Fibroblast of peridontal ligament (primary cell): ENCODE data around the gene CUEDC2.

Experiments
- DNase-seq: peaks from one replicate; pipeline ENCODE4 v3.0.0-alpha.2; 2010; ENCODE audit errors: extremely low read depth

The CUEDC2 gene

DNA sequence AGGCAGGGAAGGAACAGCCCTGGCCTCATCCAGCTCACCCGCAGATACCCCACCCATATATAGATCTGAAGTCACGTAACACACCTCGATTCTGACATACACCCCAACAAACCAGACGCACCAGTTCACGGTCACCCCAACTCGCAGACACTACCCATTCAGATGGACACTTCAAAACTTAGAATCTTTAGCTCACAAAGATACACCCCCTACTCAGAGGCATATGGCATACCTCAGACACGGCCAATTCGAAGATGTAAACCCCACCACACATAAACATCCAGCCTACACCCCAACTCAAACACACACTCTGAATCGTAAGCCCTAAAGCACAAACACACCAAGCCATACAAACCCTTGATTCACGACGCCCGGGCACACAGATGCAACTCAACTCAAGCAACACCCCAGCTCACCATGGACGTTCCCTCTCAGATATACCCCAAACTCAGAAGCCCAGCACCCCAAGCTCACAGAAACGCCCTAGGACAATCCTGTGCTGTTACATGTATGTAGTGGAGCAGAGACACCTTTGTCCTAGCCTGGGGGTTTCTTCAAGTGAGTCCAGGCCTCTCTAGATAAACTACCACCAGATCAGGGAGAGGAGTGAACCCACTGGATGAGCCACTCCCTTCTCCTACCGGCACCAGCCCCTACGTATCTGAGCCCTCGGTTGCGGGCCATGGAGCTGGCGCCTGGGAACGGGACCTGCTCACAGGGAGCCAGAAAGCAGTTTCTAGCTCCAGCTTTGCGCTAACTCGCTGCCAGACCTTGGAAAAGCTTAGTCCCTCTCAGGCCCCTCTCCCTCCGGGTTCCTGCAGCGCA, 22.6 kb downstream of the CUEDC2 start:
- no peak for DNase-seq

DNA sequence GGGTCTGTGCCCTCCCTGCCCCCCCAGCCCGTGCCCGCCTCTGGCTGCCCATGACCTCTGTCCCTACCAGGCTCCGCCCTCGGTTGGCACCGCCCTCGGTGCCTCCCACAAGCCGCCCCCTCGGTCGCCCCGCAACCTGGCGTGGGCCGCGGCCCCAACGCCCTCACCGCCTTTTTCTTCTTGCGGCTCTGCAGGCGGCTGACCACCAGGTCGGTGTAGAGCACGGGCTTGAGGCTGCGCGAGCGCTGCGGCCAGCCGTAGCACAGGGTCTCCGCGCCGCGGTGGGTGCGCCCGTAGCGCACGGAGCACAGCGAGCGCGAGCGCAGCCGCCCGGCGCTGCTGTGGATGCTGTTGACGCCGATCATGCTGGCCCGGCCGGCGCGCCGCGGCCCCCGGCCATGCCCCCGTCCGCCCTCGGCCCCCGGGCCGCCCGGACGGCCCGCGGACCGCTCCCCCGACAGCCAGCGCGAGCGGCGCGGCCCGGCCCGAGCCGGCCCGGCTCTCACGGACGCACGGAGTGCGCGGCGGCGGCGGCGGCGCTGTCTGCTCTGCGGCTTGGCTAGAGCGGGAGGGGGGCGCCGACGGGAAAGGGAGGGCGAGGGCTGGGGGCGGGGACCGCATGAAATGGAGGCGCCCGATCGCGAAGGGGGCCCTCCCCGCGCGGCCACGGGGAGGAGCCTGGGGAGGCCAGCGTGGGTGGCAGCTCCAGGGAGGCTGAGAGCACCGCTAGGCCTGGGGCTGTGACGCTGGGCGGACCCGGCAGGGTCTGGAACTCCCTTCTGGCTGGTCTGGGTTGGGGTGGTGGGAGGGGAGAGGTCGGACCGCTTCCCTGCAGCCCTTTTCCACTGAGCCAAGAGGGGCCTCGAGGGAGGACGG, 23.4 kb downstream of the CUEDC2 start:
- DNase-seq, result no peak

DNA sequence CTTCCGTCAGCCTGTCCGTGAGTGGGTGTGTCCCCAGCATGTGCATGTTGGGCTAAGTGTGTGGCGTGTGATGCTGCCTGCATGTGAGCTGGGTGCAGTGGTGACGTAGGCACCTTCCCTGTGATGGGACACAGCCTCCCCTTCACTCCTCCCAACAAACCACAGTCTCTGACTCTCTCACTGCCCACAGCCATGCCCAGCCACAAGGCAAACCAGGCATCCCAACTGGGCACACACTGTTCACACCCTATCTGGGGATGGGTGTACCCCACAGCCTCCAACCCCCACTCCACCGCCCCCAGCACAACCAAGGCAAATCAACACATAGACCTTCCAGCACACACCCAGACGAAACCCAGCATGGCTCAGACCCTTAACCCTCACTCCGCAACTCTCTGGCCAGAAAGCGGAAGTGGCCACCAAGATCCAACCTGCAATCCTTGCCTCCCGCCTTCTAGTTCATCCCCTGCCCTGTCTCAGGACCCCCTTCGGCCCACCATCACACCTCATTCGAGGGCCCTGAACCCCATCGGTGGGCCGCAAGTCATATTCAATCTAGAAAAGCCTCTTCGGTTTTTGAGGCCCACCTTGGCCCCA, 24.1 kb downstream of the CUEDC2 start:
- DNase-seq, result no peak

DNA sequence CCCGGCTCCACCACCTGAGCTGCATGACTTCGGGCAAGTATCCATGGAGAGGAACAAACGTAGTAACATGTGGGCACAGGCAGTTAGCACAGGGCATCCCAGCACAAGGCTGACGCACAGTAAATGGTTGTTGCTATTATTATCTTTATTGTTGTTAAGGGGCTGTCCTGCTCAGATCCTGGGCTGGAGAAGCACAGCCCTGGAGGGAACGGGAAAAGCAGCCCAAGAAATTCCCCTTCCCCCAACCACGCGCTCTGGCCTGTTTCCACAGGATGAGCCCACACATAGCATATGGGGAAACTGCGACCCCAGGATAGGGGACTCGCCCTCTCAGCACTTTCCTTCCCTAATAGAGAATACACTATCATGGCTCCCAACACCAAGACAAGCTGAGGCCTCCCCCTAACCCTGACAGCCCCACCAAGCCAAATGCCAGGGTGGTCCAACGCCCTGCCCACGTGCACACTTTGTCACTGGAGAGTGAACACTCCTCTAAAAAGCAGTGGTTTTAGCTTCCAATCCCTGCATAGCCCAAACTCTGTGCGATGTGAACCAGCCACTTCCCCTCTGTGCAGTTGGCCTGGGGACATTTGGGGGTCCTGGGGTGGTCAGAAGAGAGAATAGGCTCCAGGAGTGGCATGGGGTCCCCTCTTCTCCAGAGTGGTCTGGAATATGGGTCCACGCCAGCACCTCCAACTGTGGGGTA, 24.8 kb downstream of the CUEDC2 start:
- no peak for DNase-seq

DNA sequence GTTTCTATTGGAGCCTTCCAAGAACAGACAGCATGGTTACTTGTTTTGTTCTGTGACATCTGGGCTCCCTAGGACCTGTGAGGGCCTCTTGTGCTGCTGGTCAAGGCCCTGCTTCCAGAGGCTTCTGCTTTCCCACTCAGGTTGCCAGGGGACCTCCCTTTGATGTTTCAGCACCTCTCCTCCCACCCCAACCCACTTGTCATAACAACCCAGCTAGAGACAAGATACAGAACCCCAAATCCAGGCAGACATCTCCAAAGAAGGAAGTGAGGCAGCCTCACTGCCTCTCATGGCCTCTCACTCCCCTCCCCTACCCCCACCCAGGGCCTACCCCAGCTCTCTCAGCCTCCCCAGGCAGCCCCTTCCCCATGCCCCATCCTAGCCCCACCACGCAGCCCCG, 25.6 kb downstream of the CUEDC2 start:
- no peak for DNase-seq

DNA sequence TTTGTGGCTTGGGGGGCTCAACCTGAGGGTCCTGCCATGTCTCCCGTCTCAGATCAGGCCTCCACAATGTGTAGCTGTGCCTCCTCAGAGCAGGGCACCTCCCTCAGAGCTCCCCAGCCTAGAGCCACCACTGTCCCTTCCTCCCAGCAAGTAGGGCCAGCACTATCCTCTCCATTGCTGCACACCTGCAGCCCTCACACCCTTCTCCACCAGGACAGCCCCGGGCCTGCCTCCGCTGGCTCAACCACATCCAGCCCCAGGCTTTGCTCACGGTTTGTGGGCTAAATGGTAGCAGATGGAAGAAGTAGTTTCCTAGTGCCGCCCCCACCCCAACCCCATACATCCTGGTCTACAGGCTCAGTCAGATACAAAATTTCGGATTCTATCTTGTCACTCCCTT, 26.7 kb downstream of the CUEDC2 start:
- DNase-seq, result no peak

DNA sequence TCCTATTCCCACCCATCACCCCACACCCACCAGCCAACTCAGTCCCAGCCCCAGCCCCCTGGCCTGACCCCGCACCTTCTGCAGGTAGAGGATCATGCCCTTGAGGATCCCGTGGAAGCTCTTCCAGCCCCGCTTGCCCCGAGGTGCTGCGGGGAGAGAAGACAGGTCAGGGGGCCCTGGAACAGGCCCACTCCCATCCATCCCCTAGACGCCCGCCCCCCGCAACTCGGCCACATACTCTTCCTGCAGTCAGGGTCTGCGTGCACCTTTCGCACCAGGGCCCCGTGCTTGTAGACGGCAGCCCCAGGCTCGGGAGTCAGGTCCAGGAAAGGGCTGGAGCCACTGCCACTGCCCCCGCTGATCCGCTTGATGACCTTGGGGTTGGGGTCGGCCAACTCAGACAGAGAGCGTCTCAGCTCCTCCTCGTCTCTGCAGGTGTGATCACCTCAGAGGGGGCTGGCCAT, 27.2 kb downstream of the CUEDC2 start:
- no peak for DNase-seq

DNA sequence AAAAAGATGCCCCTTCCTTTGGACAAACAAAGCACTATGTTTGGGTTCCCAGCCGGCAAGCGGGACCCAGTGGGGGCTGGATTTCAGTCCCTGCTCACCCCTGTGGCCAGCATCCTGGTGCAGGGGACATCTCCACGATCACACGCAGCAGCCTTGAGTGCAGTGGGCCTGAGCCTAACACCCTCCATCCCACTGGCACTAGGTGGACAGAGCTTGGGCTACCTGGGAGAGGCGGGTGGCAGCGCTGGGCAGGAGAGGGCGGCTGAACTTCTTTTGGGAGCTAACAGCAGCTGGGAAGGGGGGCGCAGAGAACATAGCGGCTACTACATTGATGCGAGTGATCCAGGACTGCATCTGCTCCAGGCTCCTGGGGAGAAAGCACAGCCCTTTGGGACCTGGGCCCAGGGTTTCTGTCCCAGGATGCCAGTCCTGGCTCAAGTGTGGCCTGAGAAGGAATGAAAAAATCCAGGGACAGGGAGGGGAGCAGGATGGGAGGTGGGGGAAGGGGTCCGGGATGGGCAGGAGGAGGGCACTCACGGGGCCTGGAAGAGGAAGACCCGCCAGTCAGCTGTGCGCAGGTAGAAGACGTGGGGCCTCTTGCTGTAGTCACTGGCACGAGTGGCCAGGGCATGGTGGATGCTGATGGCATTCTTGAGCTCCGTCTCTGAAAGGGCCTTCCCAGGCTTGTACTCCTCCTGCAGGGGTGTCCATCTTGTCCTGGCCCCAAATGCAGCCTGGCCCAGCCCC, 27.8 kb downstream of the CUEDC2 start:
- DNase-seq, result no peak

DNA sequence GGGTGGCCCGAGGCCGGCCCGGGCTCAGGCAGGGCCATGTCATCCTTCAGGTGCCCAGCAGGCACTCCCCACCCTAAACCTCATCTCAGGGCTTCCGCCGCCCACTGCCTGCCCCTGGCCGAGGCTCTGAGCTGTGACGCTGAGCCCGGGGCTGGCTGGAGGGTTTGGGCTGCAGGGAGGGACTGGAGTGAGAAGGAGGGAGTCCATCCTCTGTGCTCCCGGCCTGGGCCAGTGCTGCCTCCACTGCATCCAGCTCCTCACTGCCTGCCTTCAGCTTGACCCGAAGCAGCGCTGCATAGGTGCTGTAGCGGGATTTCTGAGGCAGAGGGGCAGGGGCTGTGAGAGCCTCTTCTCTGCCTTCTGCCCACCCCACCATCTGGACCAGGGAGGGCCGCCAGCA, 29.3 kb downstream of the CUEDC2 start:
- no peak for DNase-seq

DNA sequence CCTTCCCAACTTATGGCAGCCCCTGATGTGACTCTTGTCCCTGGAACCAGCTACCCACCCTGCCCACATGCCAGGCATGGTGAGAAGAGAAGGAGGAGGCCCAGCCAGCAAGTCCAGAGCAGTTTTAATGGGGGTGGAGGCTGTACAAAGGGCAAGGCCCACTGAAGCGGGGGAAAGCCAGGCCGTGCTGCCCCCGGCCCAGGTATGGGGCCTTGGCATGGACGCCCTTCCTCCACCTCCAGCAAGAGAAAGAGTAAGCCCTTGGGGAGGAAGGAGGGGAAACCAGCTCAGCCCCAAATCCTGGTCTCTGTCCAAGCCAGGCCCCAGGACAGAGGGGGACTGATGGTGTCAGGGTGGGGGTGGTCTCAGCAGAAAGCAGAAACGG, 29.9 kb downstream of the CUEDC2 start:
- DNase-seq, result no peak

DNA sequence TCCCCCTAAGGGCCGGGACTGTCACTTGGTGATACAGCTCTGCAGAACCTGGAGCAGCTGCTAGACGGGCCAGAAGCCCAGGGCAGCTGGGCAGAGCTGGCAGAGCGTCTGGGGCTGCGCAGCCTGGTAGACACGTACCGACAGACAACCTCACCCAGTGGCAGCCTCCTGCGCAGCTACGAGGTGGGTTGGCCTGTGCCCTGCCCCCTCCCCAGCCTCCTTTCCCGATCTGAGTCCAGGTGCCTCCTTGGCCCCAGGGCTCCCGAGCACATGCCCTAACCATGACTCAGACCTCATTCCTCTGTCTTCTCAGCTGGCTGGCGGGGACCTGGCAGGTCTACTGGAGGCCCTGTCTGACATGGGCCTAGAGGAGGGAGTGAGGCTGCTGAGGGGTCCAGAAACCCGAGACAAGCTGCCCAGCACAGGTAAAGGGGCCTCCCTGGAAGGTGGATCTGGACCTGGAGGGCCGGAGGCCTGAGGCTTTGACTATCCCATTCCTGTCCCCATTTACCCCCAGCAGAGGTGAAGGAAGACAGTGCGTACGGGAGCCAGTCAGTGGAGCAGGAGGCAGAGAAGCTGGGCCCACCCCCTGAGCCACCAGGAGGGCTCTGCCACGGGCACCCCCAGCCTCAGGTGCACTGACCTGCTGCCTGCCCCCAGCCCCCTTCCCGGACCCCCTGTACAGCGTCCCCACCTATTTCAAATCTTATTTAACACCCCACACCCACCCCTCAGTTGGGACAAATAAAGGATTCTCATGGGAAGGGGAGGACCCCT, 30.5 kb downstream of the CUEDC2 start:
- DNase-seq, result no peak

DNA sequence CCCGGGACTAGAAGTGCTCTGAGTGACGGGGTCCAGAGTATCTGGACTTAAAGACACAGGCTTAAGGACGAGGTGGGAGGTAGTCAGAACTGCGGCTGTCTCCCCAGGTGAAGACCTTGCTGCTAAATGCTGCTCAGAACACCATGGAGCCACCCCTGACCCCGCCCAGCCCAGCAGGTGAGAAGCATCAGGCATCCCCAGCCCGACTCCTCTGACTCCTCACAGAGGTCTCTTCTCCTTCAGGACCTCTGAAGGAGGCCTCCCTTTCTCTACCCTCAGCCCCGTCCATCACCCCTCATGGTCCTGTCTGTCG, 31.1 kb downstream of the CUEDC2 start:
- no peak for DNase-seq

DNA sequence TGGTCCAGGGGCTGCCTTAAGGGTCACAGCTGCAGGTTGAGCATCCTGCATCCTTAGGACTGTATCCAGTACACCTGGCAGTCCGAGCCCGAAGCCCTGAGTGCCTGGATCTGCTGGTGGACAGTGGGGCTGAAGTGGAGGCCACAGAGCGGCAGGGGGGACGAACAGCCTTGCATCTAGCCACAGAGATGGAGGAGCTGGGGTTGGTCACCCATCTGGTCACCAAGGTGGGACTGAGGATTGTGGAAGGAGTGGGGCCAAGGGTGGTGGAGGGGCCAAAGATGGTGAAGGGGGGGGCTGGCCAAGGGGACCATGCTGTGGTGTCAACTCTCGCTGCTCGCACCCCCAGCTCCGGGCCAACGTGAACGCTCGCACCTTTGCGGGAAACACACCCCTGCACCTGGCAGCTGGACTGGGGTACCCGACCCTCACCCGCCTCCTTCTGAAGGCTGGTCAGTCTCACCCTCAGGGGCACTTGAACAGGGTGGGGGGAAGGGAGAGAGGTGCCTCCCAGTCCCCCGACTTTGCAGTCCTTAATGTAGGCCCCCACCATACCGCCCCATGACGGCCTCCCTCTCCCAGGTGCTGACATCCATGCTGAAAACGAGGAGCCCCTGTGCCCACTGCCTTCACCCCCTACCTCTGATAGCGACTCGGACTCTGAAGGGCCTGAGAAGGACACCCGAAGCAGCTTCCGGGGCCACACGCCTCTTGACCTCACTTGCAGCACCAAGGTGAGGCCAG, 31.6 kb downstream of the CUEDC2 start:
- DNase-seq, result no peak

DNA sequence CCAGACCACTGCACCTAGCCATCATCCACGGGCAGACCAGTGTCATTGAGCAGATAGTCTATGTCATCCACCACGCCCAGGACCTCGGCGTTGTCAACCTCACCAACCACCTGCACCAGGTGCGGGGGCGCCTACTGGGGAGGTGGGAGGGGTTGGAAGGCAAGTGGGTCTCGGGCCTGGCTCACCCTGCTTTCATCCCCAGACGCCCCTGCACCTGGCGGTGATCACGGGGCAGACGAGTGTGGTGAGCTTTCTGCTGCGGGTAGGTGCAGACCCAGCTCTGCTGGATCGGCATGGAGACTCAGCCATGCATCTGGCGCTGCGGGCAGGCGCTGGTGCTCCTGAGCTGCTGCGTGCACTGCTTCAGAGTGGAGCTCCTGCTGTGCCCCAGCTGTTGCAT, 32.3 kb downstream of the CUEDC2 start:
- no peak for DNase-seq

DNA sequence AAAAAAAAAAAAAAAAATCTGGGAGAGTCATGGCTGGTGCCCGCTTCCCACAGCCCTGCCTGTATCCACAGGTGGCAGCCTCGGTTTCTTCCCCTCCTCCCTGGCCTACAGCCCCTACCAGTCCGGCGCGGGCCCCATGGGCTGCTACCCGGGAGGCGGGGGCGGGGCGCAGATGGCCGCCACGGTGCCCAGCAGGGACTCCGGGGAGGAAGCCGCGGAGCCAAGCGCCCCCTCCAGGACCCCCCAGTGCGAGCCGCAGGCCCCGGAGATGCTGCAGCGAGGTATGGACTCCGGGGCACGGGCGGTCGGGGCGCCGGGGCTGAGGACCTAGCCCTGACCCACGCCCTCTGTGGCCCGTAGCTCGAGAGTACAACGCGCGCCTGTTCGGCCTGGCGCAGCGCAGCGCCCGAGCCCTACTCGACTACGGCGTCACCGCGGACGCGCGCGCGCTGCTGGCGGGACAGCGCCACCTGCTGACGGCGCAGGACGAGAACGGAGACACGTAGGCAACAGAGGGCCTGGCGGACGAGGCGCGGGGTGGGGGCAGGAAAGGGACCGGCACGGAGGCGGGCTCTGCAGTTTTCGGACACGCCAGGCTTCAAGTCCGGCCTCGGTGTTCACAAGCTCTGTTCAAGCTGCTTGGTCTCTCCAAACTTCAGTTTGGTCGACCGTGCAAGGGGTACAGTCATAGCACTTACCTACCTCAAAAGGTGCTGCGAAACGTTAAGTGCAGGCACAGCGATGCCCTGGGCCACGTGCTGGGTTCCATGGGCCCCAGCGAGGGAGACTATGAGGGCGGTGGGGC, 33.0 kb downstream of the CUEDC2 start:
- DNase-seq, result peak; percentile 80

DNA sequence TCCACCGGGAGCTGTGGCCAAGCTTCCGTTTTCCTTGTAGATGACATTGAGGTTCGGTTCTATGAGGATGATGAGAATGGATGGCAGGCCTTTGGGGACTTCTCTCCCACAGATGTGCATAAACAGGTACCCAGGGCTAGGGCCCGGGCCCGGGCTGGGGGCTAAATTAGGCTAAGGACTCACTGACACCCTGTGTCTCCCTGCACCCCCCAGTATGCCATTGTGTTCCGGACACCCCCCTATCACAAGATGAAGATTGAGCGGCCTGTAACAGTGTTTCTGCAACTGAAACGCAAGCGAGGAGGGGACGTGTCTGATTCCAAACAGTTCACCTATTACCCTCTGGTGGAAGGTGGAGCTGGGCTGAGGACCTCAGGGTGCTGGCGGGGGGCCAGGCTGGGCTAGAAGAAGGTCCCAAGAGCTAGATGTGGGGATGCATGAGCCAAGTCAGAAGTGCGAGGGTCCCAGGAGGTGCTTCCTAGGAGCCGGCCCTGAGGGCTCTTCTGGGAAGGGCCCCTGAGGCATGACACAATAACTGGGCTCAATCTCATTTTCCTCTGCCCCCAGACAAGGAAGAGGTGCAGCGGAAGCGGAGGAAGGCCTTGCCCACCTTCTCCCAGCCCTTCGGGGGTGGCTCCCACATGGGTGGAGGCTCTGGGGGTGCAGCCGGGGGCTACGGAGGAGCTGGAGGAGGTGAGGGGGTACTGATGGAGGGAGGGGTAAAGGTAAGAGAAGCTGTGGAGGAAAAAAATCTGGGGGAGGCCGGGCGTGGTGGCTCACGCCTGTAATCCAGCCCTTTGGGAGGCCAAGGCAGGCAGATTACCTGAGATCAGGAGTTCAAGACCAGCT, 34.0 kb downstream of the CUEDC2 start:
- no peak for DNase-seq

DNA sequence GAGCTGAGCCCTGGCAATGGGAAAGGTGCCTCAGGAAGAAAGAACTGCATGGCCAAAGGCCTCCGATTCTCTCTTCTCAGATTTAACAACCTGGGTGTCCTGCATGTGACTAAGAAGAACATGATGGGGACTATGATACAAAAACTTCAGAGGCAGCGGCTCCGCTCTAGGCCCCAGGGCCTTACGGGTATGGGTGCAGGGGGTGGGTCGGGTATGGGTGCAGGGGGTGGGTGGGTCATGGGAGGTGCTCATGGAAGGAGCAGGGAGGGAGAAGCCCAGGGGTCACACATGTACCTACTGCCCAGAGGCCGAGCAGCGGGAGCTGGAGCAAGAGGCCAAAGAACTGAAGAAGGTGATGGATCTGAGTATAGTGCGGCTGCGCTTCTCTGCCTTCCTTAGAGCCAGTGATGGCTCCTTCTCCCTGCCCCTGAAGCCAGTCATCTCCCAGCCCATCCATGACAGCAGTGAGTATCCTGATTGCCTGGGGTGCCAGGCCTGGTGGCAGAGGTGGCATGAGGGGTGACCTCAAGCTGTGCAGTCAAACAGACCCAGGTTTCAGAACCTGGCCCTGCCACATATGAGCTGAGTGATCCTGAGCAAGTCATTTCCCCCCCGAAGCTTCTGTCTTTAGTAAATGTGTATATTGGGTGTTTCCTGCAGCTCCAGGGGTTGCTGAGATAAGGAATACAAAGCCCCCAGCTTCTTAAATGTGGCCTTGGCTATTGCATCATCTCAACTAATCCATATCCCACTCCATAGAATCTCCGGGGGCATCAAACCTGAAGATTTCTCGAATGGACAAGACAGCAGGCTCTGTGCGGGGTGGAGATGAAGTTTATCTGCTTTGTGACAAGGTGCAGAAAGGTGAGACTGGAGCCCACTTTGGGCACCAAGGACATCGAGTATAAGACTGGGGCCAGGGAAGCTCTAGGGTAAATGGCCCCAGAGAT, 34.9 kb downstream of the CUEDC2 start:
- no peak for DNase-seq
